Testis (tissue), 2 donors: ENCODE results near the gene ARHGAP25.

Experiments used
- CTCF ChIP-seq, 3 experiments: fragments of 450-650 bp in 2 of 3; fragments of 200-600 bp in 1 of 3; sonication (generic) in 1 of 3; IDR thresholded peaks; one replicate each; pipeline ENCODE4 v1.5.1; 2016 to 2019; ENCODE audit warnings: antibody characterized with exemption in 3 of 3, mild to moderate bottlenecking in 2 of 3, moderate library complexity in 1 of 3
- POLR2A ChIP-seq: fragments of 450-650 bp; IDR thresholded peaks from one replicate; pipeline ENCODE4 v1.6.1; 2017; ENCODE audit warnings: antibody characterized with exemption, mild to moderate bottlenecking, moderate library complexity

- no peak for TF ChIP-seq CTCF (IDR thresholded peaks at IDR 0.05)
- TF ChIP-seq POLR2A, result no peak
These were observed 136.7 kb downstream of the ARHGAP25 start, which contains the start of gene BMP10 for GRCh38 chr2:68871159-68871764.
